ENCODE results near the gene THBS1.

Gene THBS1
- total RNA-seq: 9.4 to 38.2 (median 22.3) reads per million in 4 experiments

GRCh38 chr15:39580485-39581241 is at the start of gene THBS1:
Gene THBS1, plus strand, starts transcription at chr15:39581079. Its CDS starts 779 bp downstream, at chr15:39581858.
- DNase-seq: no peak

DNA sequence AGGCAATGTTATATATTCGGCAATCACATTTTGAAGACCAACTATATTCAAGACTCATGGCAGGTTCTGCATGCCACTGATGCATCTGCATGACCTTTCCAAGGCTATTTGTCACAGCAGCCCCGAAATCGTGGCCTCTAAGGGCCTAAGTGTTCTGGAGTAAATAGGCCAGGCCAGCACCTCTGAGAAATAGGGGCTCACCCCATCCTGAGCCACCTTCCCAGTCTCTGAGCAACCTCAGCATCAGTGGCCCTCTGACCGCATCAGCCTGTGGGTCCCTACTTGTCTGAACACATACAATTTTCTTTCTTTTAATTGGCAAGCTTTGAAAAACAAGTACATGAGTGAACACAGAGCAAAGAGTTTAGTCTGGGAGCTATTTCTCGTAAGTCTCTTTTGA is 45.9 kb upstream of the THBS1 start:
- no peak for DNase-seq

DNA sequence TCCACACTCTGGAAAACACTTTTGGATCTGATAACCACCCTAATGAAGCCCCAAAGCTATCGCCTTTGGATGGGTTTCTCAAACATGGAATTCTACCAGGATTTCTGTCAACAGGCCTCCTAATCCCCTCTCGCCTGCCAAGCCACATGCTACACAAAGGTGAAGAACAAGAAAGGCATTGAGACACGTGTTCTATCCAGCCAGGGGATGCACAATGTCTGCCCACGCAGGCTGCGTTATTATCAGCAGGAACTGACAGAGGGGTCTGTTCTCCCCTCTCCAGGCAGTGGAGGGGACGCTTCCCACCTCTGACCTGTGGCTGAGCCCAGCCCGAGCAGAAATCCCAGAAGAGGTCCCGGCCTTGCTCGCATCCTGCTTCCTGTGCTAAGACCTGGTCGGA is 45.4 kb upstream of the THBS1 start:
- DNase-seq: no peak

GRCh38 chr15:39538936-39539335 is 41.9 kb upstream of the THBS1 start:
- DNase-seq: no peak

- DNase-seq: no peak
Measured at GRCh38 chr15:39539466-39539865, 41.4 kb upstream of the THBS1 start.

GRCh38 chr15:39539973-39540558 is 40.8 kb upstream of the THBS1 start:
- DNase-seq: no peak

- DNase-seq: no peak
Measured at GRCh38 chr15:39542385-39543065, 38.4 kb upstream of the THBS1 start.

DNA sequence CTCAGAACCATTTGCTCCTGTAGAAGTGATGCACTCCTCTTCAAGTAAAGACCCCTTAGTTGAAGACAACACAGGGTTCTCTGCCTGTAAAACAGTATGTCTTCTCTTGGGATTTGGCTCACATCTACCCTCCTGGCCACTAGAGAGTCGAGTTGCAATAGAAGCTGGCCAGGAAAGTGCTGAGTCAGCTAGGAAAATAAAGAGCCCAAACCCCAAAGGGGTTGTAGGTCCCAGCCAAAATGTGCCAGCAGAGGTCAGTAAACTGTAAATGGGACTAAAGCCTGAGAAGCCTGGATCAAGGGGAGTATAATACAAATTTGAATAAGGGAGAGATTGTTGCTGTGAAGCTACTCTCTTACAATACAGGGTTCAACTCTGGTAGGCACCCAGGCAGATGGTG is 37.2 kb upstream of the THBS1 start:
- DNase-seq: no peak

- DNase-seq: no peak
Measured at GRCh38 chr15:39546842-39547241, 34.0 kb upstream of the THBS1 start.

- DNase-seq: no peak
Measured at GRCh38 chr15:39548561-39548960, 32.3 kb upstream of the THBS1 start.

DNA sequence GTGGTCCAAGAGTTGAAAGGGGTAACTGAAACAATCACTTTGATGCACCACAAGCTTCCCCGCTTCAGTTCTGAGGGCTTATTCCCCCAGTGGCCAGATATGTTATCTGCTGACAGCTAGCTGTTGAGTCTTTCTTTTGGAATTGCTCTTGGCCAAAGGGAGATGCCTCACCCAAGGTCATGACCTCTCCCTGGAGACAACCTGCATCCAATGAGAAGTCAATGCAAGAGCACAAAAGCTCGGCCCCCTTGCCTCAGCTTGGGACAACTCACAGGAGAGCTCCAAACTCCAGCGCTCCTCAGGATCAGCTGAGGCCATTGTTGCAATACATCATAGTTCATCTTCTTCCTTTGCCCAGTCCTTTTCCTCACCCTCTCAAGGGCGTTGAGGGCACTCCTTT is 31.0 kb upstream of the THBS1 start:
- DNase-seq: no peak

- DNase-seq: no peak
Measured at GRCh38 chr15:39551476-39551875, 29.4 kb upstream of the THBS1 start.

- DNase-seq: no peak
Measured at GRCh38 chr15:39552556-39552955, 28.3 kb upstream of the THBS1 start.

DNA sequence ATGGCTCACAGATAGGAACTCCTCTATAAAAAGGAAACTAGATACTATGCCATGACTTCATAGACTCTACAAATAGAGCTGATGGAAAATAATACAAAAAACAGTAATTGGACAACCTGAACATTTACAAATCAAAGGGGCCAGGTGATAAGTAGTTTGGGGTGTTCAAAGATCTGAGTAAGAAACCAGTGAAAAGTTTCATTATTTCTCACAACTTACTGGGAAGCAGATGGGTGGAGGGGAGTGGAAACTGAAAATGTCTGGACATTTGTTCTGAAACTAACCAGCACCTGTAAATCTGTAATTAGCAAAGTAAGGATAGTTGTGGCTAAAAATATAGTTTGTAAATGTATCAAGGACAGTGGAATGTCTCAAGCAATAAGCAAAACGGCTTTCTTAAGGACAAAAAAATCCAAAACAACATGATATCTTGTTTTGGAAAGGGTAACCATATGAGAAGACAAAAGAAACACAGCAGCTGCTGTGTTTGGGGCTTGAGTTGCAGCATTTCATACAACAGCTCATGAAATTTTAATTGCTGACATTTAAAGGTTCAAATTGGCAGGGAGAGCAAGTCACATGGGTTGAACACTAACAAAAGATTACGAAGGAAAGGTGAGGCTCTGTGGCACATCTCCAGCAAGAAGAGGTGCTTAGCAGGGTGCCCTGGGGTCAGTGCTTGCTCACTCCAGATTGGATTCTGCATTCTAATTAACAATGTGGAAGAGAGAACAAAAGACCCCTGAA is 26.8 kb upstream of the THBS1 start:
- DNase-seq: no peak

GRCh38 chr15:39554746-39555387 is 26.0 kb upstream of the THBS1 start:
- no peak for DNase-seq

DNA sequence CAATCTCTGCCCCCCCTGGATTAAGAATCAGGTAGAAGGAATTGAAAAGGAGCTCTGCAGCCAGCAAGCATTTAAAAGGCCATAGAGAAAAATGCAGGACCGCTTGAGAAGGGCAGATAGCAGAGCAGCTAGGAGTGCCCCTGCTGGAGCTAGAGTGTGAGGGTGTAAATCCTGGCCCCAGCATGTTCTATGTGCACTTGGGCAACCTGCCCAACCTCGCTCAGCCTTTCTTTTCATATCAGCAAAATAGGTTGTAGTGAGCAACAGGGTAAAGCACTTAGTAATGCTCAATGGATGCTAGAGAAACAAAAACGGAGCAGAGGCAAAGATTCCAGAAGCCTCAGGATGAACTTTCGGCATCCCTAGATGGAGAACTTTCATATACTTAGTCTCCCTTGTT is 25.0 kb upstream of the THBS1 start:
- DNase-seq: no peak

DNA sequence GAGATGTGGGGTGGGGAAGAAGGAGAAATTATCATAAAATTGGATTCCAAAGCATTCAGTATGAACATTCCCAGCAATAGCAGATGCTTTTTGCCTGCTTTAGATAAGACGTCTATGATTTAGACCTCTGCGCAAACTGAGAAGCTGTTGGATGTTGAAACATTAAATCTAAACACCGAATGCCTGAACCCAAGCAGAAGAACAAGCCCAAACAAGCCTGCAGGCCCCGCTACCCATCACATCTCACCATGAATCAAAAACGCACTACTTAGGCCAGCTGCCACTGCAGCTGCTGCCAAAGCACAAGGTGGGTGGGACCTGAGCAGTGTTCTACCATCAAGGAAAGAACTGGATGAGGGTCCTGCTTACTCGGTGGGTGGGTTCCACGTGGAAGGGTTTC is 24.4 kb upstream of the THBS1 start:
- DNase-seq: no peak

- DNase-seq: no peak
Measured at GRCh38 chr15:39558421-39558820, 22.5 kb upstream of the THBS1 start.

- DNase-seq: no peak
Measured at GRCh38 chr15:39564972-39565665, 15.8 kb upstream of the THBS1 start.

DNA sequence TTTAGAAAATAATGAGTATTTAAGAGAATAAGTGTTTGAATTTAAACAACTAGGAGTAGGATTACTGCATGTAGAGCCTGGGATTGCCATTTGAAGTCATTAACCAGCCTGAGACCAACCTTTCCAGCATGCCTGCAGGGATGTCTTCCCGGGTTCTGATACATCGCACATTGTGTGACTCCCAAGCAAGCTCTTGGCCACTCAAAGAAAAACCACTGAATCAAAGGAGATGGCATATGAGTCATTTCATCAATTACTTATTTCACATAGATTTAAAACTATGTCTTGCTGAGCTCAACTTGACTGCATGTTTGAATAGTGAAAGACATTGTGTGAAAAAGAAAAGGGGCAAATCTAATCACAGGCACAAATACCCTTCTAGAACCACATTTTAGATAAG is 15.0 kb upstream of the THBS1 start:
- no peak for DNase-seq

GRCh38 chr15:39573287-39573686 is 7.6 kb upstream of the THBS1 start:
- DNase-seq: no peak

DNA sequence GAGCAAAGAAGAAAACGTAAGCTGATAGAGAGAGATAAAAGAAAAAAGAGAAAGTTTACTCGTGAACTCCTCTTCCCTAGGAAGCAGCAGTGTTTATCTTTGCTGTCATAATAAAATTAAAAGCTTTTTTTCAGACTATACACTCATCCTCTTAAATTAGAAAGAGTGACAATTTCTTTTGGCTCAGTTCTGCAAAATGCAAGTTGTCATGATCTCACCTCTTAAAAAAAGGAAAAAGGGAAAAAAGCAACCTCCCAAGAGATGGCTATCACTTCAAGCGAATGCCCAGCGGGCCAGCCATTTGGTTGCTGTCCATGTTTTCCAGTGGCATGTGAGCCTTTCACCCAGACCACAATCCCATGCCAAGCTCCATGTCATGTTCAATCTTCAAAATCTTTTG is 7.0 kb upstream of the THBS1 start:
- DNase-seq: no peak
